GM23248 (cell line): ENCODE data around the gene FAAH. TPM values are rescaled to one million over a fixed set of nuclear protein-coding genes. Genes with fewer than 3 reads are reported as not detected.

Source experiments
- DNase-seq: peaks from one replicate; pipeline ENCODE4 v3.0.0-alpha.2; 2015
- H2AFZ ChIP-seq: fragments of 200-600 bp; sonication (generic); 2 replicates; pipeline ENCODE4 v1.6.1; 2016; ENCODE audit warnings: antibody characterized with exemption
- H3F3A ChIP-seq: fragments of 200-600 bp; sonication (generic); 2 replicates; pipeline ENCODE4 v1.6.1; 2016; ENCODE audit warnings: mild to moderate bottlenecking, antibody characterized with exemption, mixed run types; ENCODE audit not compliant: insufficient read depth
- H3K27ac ChIP-seq: fragments of 200-600 bp; sonication (generic); 2 replicates; pipeline ENCODE4 v1.5.1; 2016; ENCODE audit warnings: mild to moderate bottlenecking
- H3K27me3 ChIP-seq: fragments of 200-600 bp; sonication (generic); replicated peaks from 2 replicates; pipeline ENCODE4 v1.6.1; 2016; ENCODE audit warnings: mild to moderate bottlenecking; ENCODE audit not compliant: insufficient read depth
- H3K36me3 ChIP-seq: fragments of 200-600 bp; sonication (generic); 2 replicates; pipeline ENCODE4 v1.6.1; 2016; ENCODE audit warnings: low read depth, mild to moderate bottlenecking
- H3K4me1 ChIP-seq: fragments of 200-600 bp; sonication (generic); 2 replicates; pipeline ENCODE4 v1.6.1; 2016; ENCODE audit warnings: mild to moderate bottlenecking; ENCODE audit not compliant: insufficient read depth
- H3K4me2 ChIP-seq: fragments of 200-600 bp; sonication (generic); one replicate; pipeline ENCODE4 v1.6.1; 2016; ENCODE audit warnings: mild to moderate bottlenecking; ENCODE audit not compliant: unreplicated experiment
- H3K4me3 ChIP-seq: fragments of 200-600 bp; sonication (generic); 2 replicates; pipeline ENCODE4 v1.5.1; 2016; ENCODE audit warnings: mild to moderate bottlenecking
- H3K79me2 ChIP-seq: fragments of 200-600 bp; sonication (generic); 2 replicates; pipeline ENCODE4 v1.6.1; 2016; ENCODE audit warnings: mild to moderate bottlenecking; ENCODE audit not compliant: insufficient read depth
- H3K9ac ChIP-seq: fragments of 200-600 bp; sonication (generic); 2 replicates; pipeline ENCODE4 v1.6.1; 2016; ENCODE audit warnings: mild to moderate bottlenecking
- H3K9me2 ChIP-seq: fragments of 200-600 bp; sonication (generic); 2 replicates; pipeline ENCODE4 v1.6.1; 2016; ENCODE audit warnings: mixed run types, mild to moderate bottlenecking, moderate library complexity; ENCODE audit not compliant: insufficient read depth
- H3K9me3 ChIP-seq: fragments of 200-600 bp; sonication (generic); one replicate; pipeline ENCODE4 v1.6.1; 2017; ENCODE audit warnings: low read depth
- H4K20me1 ChIP-seq: fragments of 200-600 bp; sonication (generic); 2 replicates; pipeline ENCODE4 v1.6.0; 2016; ENCODE audit not compliant: insufficient read depth
- EZH2 ChIP-seq: fragments of 200-600 bp; sonication (generic); IDR thresholded peaks from 2 replicates; pipeline ENCODE4 v1.6.1; 2018; ENCODE audit warnings: antibody characterized with exemption, mild to moderate bottlenecking; ENCODE audit not compliant: insufficient read depth, poor library complexity, severe bottlenecking
- EZH2phosphoT487 ChIP-seq: fragments of 200-600 bp; sonication (generic); IDR thresholded peaks from 2 replicates; pipeline ENCODE4 v1.6.1; 2018; ENCODE audit warnings: antibody characterized with exemption, moderate library complexity, mild to moderate bottlenecking, low read depth; ENCODE audit not compliant: insufficient read depth
- WGBS, 2 experiments: methylation state at CpG; one replicate each; pipeline ENCODE4 v1.1.6; 2015 to 2017; ENCODE audit warnings: low lambda C conversion rate in 2 of 2, low coverage in 1 of 2; ENCODE audit errors: missing lambda C conversion rate in 2 of 2; 5-methylcytosine and 5-hydroxymethylcytosine counted together
- in situ Hi-C: fragments of 300-500 bp; cut with MboI; formaldehyde crosslinking; loops from 2 replicates; pipeline ENCODE4 v1.15.0; 2020
- polyA plus RNA-seq: library from polyadenylated mRNA; unstranded; fragments of >200 nt; fragmentation: Nextera tagmentation; extraction: Ambion mirVana; gene quantifications from 2 replicates; pipeline ENCODE4 v1.2.1, GENCODE V29; 2016
- total RNA-seq: library from RNA; depleted of rRNA; stranded (reverse); fragments of >200 nt; shearing (Covaris generic); gene quantifications from 2 replicates; pipeline ENCODE4 v1.2.3, GENCODE V29; 2014

FAAH gene
- total and polyA plus RNA-seq, 2 experiments from 2014 or later = 0.74 to 0.97 TPM

DNA sequence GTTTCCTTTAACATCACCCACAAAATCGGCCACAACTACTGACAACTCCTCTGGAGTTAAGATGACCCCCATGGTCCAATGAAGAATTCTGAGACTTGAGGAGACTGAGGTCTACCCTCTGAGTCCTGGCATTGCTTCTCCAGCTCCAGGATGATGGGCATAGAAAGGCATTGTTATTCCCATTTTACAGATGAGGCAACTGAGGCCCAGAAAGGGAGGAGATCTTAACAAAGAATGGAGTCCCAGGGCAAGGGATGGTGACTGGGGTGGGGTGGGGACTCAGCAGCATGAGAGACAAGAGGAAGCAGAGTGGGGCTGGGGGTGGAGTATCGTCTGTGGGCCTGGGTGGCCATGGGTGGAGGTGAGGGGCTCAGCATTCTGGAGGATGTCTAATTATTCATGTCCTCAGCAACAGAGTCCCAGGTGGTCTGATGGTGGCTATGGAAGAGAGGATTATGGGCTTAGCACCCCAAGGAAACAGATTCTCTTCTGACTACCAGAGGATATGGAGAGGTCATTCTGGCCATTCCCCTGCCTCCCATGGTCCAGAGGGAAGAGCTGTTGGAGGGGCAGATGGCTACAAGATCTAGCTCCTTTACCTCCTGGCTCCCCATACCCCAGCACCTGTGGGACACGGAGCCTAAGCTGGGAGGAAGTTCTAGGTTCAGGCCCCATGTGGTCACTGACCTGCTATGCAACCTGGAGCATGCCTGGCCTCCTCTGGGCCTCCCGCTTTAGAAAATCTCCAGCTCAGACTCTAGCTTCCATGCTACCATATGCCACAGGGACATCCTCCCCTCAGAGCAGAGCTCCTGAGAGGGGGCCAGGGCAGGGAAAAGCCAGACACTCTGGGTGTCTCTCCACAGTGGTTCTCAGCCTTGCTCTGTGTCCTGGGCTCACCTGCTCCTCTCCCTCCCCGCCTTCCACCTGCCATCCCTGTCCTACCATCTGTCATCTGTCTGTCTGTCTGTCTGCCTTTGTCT lies 58.1 kb downstream of the FAAH start:
- in situ Hi-C loops = no loop called here
- Histone ChIP-seq H3F3A (no peaks in the 10 kb centered on the region), H3K4me3 (no peak overlapping the region), H4K20me1 (no peaks in the 10 kb centered on the region), H3K4me1 (no peaks in the 10 kb centered on the region), H3K27ac (no peak overlapping the region), H3K9me3 (no peaks in the 10 kb centered on the region), H3K79me2 (no peaks in the 10 kb centered on the region), H3K9me2 (no peaks in the 10 kb centered on the region), H2AFZ (no peak overlapping the region), H3K27me3 (peaks cover 48% of the 10 kb centered on the region), H3K36me3 (no peaks in the 10 kb centered on the region), H3K9ac (no peak overlapping the region), H3K4me2 (no peak overlapping the region)
- TF ChIP-seq EZH2phosphoT487 (no peak), EZH2 (no peak)
- 66 to 70% methylated on average over 5 of the region's 5 CpGs for WGBS, 2 experiments
- DNase-seq = no peak

DNA sequence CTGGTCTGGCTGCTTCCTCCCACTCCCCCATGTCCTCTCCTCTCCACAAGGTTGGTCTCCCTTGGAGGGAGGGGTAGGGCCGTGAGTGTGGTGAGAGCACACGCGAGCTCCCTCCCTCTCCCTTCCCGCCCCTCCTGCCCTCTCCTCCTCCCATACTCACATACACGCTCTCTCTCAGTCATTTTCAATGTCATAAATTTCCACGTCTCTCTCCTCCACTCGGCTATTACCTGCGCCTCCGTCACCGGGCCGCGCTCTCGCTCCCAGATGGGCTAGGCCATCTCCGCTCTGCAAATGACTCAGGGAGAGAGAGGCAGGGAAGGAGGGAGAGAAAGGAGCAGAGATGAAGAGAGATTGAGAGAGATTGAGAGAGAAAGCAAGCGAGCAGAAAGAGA lies 58.8 kb downstream of the FAAH start:
- no peak overlapping the region for H3K9ac ChIP-seq
- 69 to 73% methylated on average over 10 to 15 of the region's 15 CpGs for WGBS, 2 experiments
- H3K4me1 ChIP-seq = no peaks in the 10 kb centered on the region
- H3K4me3 ChIP-seq = no peak overlapping the region
- H3K79me2 ChIP-seq = no peaks in the 10 kb centered on the region
- H4K20me1 ChIP-seq = no peaks in the 10 kb centered on the region
- no peak overlapping the region for H3K4me2 ChIP-seq
- H3K27ac ChIP-seq = no peak overlapping the region
- H3K36me3 ChIP-seq = no peaks in the 10 kb centered on the region
- no peaks in the 10 kb centered on the region for H3K9me3 ChIP-seq
- DNase-seq = no peak
- in situ Hi-C loops = no loop called here
- no peaks in the 10 kb centered on the region for H3F3A ChIP-seq
- H3K9me2 ChIP-seq = no peaks in the 10 kb centered on the region
- peaks cover 41% of the 10 kb centered on the region for H3K27me3 ChIP-seq
- no peak for TF ChIP-seq EZH2
- no peak for TF ChIP-seq EZH2phosphoT487
- no peak overlapping the region for H2AFZ ChIP-seq

DNA sequence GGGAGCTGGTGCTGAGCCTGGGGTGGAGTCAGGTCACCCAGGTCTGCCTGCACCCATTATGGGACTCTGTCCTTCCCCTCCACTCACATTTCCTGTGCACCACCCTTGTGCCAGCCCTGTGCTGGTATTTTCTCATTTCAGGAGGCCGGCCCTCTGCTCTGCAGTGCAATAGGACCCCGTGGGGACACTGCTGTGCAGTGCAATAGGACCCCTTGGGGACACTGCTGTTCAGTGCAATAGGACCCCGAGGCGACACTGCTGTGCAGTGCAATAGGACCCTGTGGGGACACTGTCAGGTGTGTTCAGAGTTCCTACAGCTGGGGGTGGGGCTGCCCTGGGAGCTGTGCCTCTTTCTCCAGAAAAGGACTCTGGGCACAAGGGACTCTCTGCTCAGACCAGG lies 59.3 kb downstream of the FAAH start:
- no peak overlapping the region for H3K4me3 ChIP-seq
- no peak for DNase-seq
- H3K9me2 ChIP-seq = no peaks in the 10 kb centered on the region
- H3K4me2 ChIP-seq = no peak overlapping the region
- in situ Hi-C loops = no loop called here
- H3K9me3 ChIP-seq = no peaks in the 10 kb centered on the region
- H3K79me2 ChIP-seq = no peaks in the 10 kb centered on the region
- H3K9ac ChIP-seq = no peak overlapping the region
- H4K20me1 ChIP-seq = no peaks in the 10 kb centered on the region
- no peaks in the 10 kb centered on the region for H3K36me3 ChIP-seq
- H2AFZ ChIP-seq = no peak overlapping the region
- no peaks in the 10 kb centered on the region for H3K4me1 ChIP-seq
- no peaks in the 10 kb centered on the region for H3F3A ChIP-seq
- H3K27me3 ChIP-seq = peaks cover 37% of the 10 kb centered on the region
- WGBS, 2 experiments = 47 to 57% methylated on average over 4 of the region's 4 CpGs
- TF ChIP-seq EZH2 (no peak), EZH2phosphoT487 (no peak)
- no peak overlapping the region for H3K27ac ChIP-seq

DNA sequence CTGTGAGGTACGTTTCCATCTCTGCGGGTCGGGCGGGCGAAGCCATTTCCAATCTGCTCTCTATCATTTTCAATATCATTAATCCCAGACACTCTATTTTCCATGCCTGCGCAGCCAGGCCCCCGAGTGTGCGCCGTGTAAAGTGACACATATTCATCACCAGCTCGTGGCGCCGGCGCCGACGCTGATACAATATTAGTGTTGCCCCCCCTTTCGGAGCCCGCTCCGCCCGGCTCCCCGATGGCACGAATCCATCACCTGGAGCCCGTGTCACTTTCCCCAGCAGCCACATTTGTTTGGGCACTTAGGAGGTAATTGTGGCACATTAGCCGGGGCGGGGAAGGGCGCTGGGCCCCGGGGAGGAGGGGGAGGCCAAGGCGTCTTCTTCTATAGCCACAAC lies 61.8 kb downstream of the FAAH start:
- H4K20me1 ChIP-seq = no peaks in the 10 kb centered on the region
- H2AFZ ChIP-seq = no peak overlapping the region
- no peak overlapping the region for H3K4me2 ChIP-seq
- no peaks in the 10 kb centered on the region for H3F3A ChIP-seq
- H3K4me1 ChIP-seq = no peaks in the 10 kb centered on the region
- H3K9me2 ChIP-seq = no peaks in the 10 kb centered on the region
- H3K79me2 ChIP-seq = no peaks in the 10 kb centered on the region
- no peak overlapping the region for H3K4me3 ChIP-seq
- no peaks in the 10 kb centered on the region for H3K36me3 ChIP-seq
- no peak overlapping the region for H3K9ac ChIP-seq
- H3K9me3 ChIP-seq = no peaks in the 10 kb centered on the region
- WGBS, 2 experiments = 87 to 90% methylated on average over 25 to 27 of the region's 27 CpGs
- DNase-seq = no peak
- in situ Hi-C loops = no loop called here
- TF ChIP-seq EZH2phosphoT487 = no peak
- no peak for TF ChIP-seq EZH2
- no peak overlapping the region for H3K27ac ChIP-seq
- H3K27me3 ChIP-seq = peaks cover 38% of the 10 kb centered on the region
